Vagina (tissue), 2 donors: Measurements from ENCODE around the gene SREBF2.

Source experiments
- CTCF ChIP-seq, 3 experiments: fragments of 450-650 bp in 2 of 3; fragments of 200-600 bp in 1 of 3; sonication (generic) in 1 of 3; IDR thresholded peaks; one replicate each; pipeline ENCODE4 v1.5.1; 2017 to 2019; ENCODE audit warnings: antibody characterized with exemption in 3 of 3, mild to moderate bottlenecking in 2 of 3, moderate library complexity in 2 of 3
- POLR2A ChIP-seq, 2 donors: fragments of 450-650 bp; IDR thresholded peaks; one replicate each; pipeline ENCODE4 v1.6.1; 2017; ENCODE audit warnings: antibody characterized with exemption in 2 of 2, mild to moderate bottlenecking in 2 of 2, moderate library complexity in 2 of 2
- POLR2AphosphoS5 ChIP-seq, 2 donors: sonication (generic); formaldehyde crosslinking; IDR thresholded peaks; one replicate each; pipeline ENCODE4 v1.9.0; 2017; ENCODE audit warnings: antibody characterized with exemption in 2 of 2, mild to moderate bottlenecking in 2 of 2, low read depth in 1 of 2; ENCODE audit not compliant: insufficient read depth in 1 of 2

GRCh38 chr22:41823797-41824196 is 9.1 kb upstream of the SREBF2 start:
- TF ChIP-seq POLR2A (IDR thresholded peaks at IDR 0.05) (no peak), CTCF (IDR thresholded peaks at IDR 0.05) (no peak), POLR2AphosphoS5 (IDR thresholded peaks at IDR 0.05; ENCODE audit: insufficient read depth in 1 of 2, low read depth in 1 of 2) (no peak)
